HepG2 (cell line): ENCODE results near the gene TRAPPC4. TPM values are rescaled to one million over a fixed set of nuclear protein-coding genes. Genes with fewer than 3 reads are reported as not detected.

Experiments
- ATAD3A ChIP-seq: sonication (generic); formaldehyde crosslinking; IDR thresholded peaks from 2 replicates; pipeline ENCODE4 v1.4.0; 2020; ENCODE audit warnings: missing genetic modification reagents
- EEA1 ChIP-seq: sonication (generic); formaldehyde crosslinking; IDR thresholded peaks from 2 replicates; pipeline ENCODE4 v1.5.1; 2020; ENCODE audit warnings: mild to moderate bottlenecking, missing genetic modification reagents, borderline replicate concordance
- FOXC1 ChIP-seq: sonication (generic); formaldehyde crosslinking; IDR thresholded peaks from 2 replicates; pipeline ENCODE4 v1.8.0; 2022; ENCODE audit warnings: mild to moderate bottlenecking, missing genetic modification reagents, borderline replicate concordance
- IRX3 ChIP-seq: sonication (generic); formaldehyde crosslinking; IDR thresholded peaks from 2 replicates; pipeline ENCODE4 v1.8.1; 2023; ENCODE audit warnings: mild to moderate bottlenecking, low read depth, missing genetic modification reagents, borderline replicate concordance
- ISL2 ChIP-seq: sonication (generic); formaldehyde crosslinking; IDR thresholded peaks from 2 replicates; pipeline ENCODE4 v1.5.0; 2020; ENCODE audit warnings: missing genetic modification reagents
- KAT7 ChIP-seq: IDR thresholded peaks from 2 replicates; pipeline ENCODE4 v1.6.1; 2018; ENCODE audit warnings: borderline replicate concordance, missing compliant biosample characterization
- NCOR1 ChIP-seq: fragments of 200-600 bp; sonication (generic); IDR thresholded peaks from 2 replicates; pipeline ENCODE4 v1.7.0; 2017; ENCODE audit warnings: antibody characterized with exemption, low read length, borderline replicate concordance
- NFRKB ChIP-seq: fragments of 450-650 bp; IDR thresholded peaks from 2 replicates; pipeline ENCODE4 v1.6.1; 2017
- PHB2 ChIP-seq: fragments of 450-650 bp; IDR thresholded peaks from 2 replicates; pipeline ENCODE4 v1.6.1; 2018; ENCODE audit not compliant: partially characterized antibody
- RAD21 ChIP-seq: fragments of 450-650 bp; formaldehyde crosslinking; IDR thresholded peaks from 2 replicates; pipeline ENCODE4 v1.5.0; 2020; ENCODE audit warnings: mild to moderate bottlenecking
- RAD51 ChIP-seq: fragments of 450-650 bp; IDR thresholded peaks from 2 replicates; pipeline ENCODE4 v1.6.1; 2016; ENCODE audit warnings: borderline replicate concordance
- TRIM24 ChIP-seq: sonication (generic); formaldehyde crosslinking; IDR thresholded peaks from 2 replicates; pipeline ENCODE4 v1.8.0; 2022; ENCODE audit warnings: mild to moderate bottlenecking, missing genetic modification reagents
- ZBED4 ChIP-seq: sonication (generic); formaldehyde crosslinking; IDR thresholded peaks from 2 replicates; pipeline ENCODE4 v1.4.0; 2020; ENCODE audit warnings: missing genetic modification reagents, borderline replicate concordance
- ZBTB39 ChIP-seq: sonication (generic); formaldehyde crosslinking; IDR thresholded peaks from 2 replicates; pipeline ENCODE4 v1.5.0; 2020; ENCODE audit warnings: missing genetic modification reagents
- ZBTB49 ChIP-seq: sonication (generic); formaldehyde crosslinking; IDR thresholded peaks from 2 replicates; pipeline ENCODE4 v1.4.0; 2020; ENCODE audit warnings: missing genetic modification reagents, borderline replicate concordance
- ZFP36 ChIP-seq: fragments of 150-350 bp; IDR thresholded peaks from 2 replicates; pipeline ENCODE4 v1.6.1; 2018; ENCODE audit warnings: borderline replicate concordance, low read length, low read depth; ENCODE audit not compliant: partially characterized antibody
- ZFP36L1 ChIP-seq: sonication (generic); formaldehyde crosslinking; IDR thresholded peaks from 2 replicates; pipeline ENCODE4 v1.8.0; 2022; ENCODE audit warnings: mild to moderate bottlenecking, missing genetic modification reagents, moderate library complexity
- ZFP41 ChIP-seq: sonication (generic); formaldehyde crosslinking; IDR thresholded peaks from 2 replicates; pipeline ENCODE4 v1.4.0; 2020; ENCODE audit warnings: mild to moderate bottlenecking, missing genetic modification reagents, borderline replicate concordance
- ZNF235 ChIP-seq: sonication (generic); formaldehyde crosslinking; IDR thresholded peaks from 2 replicates; pipeline ENCODE4 v1.8.1; 2023; ENCODE audit warnings: mild to moderate bottlenecking, missing genetic modification reagents, borderline replicate concordance
- ZNF576 ChIP-seq: sonication (generic); formaldehyde crosslinking; IDR thresholded peaks from 2 replicates; pipeline ENCODE4 v1.4.0; 2020; ENCODE audit warnings: mild to moderate bottlenecking, missing genetic modification reagents
- ZNF629 ChIP-seq: sonication (generic); formaldehyde crosslinking; conservative IDR thresholded peaks from 2 replicates; pipeline ENCODE4 v1.5.0; 2020; ENCODE audit warnings: missing genetic modification reagents
- ZNF660 ChIP-seq: sonication (generic); formaldehyde crosslinking; IDR thresholded peaks from 2 replicates; pipeline ENCODE4 v1.5.1; 2020; ENCODE audit warnings: mild to moderate bottlenecking, low read depth, missing genetic modification reagents, borderline replicate concordance
- polyA plus RNA-seq, 8 experiments: library from polyadenylated mRNA; depleted of rRNA in 3 of 8; stranded (reverse) in 7 of 8; unstranded in 1 of 8; fragments of >200 nt; fragmentation: Illumina TruSeq in 4 of 8; extraction: Trizol in 4 of 8; gene quantifications; 2 replicates each; pipeline versions ENCODE4 v1.2.1 to v1.2.3, GENCODE V29; 2011 to 2016; ENCODE audit warnings: low read depth in 4 of 8, missing spikeins in 1 of 8, mixed read lengths in 1 of 8; ENCODE audit not compliant: insufficient read depth in 1 of 8
- total RNA-seq, 5 experiments: library from RNA; depleted of rRNA; stranded (reverse); fragments of >200 nt; fragmentation: Illumina TruSeq; extraction: Trizol; gene quantifications; 2 replicates each; pipeline ENCODE4 v1.2.3, GENCODE V29; 2016; ENCODE audit warnings: low read depth in 1 of 5

Gene TRAPPC4
- total and polyA plus RNA-seq, 2 of the 13 experiments (the other 11 are each of a cell fraction or from before 2014, with no cell fraction given) = 97.4 to 140 TPM

- peak; percentile 68; the same call in 1 of the 2 replicates for TF ChIP-seq ZBED4 (CRISPR knock-in tag)
- no peak for TF ChIP-seq ZNF660 (CRISPR knock-in tag)
- TF ChIP-seq ZNF576 (CRISPR knock-in tag) = no peak
- no peak for TF ChIP-seq ZFP36
- no peak for TF ChIP-seq TRIM24 (CRISPR knock-in tag)
- TF ChIP-seq ZFP36L1 (CRISPR knock-in tag) = peak; percentile 96
- no peak for TF ChIP-seq KAT7 (CRISPR knock-in tag)
- no peak for TF ChIP-seq ATAD3A (CRISPR knock-in tag)
- TF ChIP-seq EEA1 (CRISPR knock-in tag) = peak; percentile 74; the same call in 1 of the 2 replicates
- TF ChIP-seq NFRKB = no peak
- no peak for TF ChIP-seq RAD51
- peak; percentile 63; the same call in 1 of the 2 replicates for TF ChIP-seq ISL2 (CRISPR knock-in tag)
- TF ChIP-seq RAD21 (CRISPR knock-in tag) = peak; percentile 82
- no peak for TF ChIP-seq IRX3 (CRISPR knock-in tag)
- TF ChIP-seq ZBTB39 = no peak
- TF ChIP-seq ZNF235 = no peak
- TF ChIP-seq FOXC1 (CRISPR knock-in tag) = peak; percentile 57; the same call in 1 of the 2 replicates
- no peak for TF ChIP-seq ZFP41
- TF ChIP-seq ZBTB49 (CRISPR knock-in tag) = no peak
- TF ChIP-seq NCOR1 = no peak
- no peak for TF ChIP-seq PHB2
- no peak; the same call in 1 of the 2 replicates for TF ChIP-seq ZNF629
Observed at GRCh38 chr11:119030329-119031047, 11.9 kb downstream of the TRAPPC4 start, which contains the start of gene SLC37A4 (continued).
